T-helper 2 cell treated with Interferon-gamma antibody and Interleukin-4, amounts not matched to agents 100 ng/mL and 5 ng/mL, for 36 hours (primary cell): ENCODE results near the gene BMS1. TPM values are rescaled to one million over a fixed set of nuclear protein-coding genes. Genes with fewer than 3 reads are reported as not detected.

ENCODE experiments used
- total RNA-seq: library from RNA; stranded (reverse); gene quantifications from 2 replicates; pipeline ENCODE4 v1.2.3, GENCODE V29; 2022

BMS1 gene
- total RNA-seq, 1 donor from 2014 or later: 21.0 TPM

Other genes with a start within 250 kb of the BMS1 start
- 27.6 and 30.8 TPM in 2 replicates for gene ZNF33B, start 144.2 kb upstream of the BMS1 start, total RNA-seq